Neural cell (in vitro differentiated cells): Measurements from ENCODE around the gene ZNRF2. TPM values are rescaled to one million over a fixed set of nuclear protein-coding genes. Genes with fewer than 3 reads are reported as not detected.

Experiments used
- H2AFZ ChIP-seq: fragments of 200-600, 300-800 bp; sonication (generic), shearing (Covaris generic); 2 replicates; pipeline ENCODE4 v1.6.0; 2014; ENCODE audit warnings: low read depth, mild to moderate bottlenecking, antibody characterized with exemption, low read length, moderate library complexity
- H3F3A ChIP-seq: fragments of 200-600 bp; shearing (Covaris generic); 2 replicates; pipeline ENCODE4 v1.6.1; 2016; ENCODE audit warnings: mild to moderate bottlenecking, moderate library complexity, mixed read lengths, antibody characterized with exemption, low read length; ENCODE audit not compliant: insufficient read depth, poor library complexity, severe bottlenecking
- H3K27ac ChIP-seq: fragments of 200-600, 300-800 bp; sonication (generic), shearing (Covaris generic); 2 replicates; pipeline ENCODE4 v1.5.1; 2014; ENCODE audit warnings: mild to moderate bottlenecking, low read length, moderate library complexity
- H3K27me3 ChIP-seq: fragments of 300-800, 200-600 bp; sonication (generic), shearing (Covaris generic); 2 replicates; pipeline ENCODE4 v1.6.0; 2014; ENCODE audit warnings: mild to moderate bottlenecking, low read depth, low read length, moderate library complexity; ENCODE audit not compliant: insufficient read depth
- H3K36me3 ChIP-seq: fragments of 300-800, 200-600 bp; sonication (generic), shearing (Covaris generic); 2 replicates; pipeline ENCODE4 v1.5.1; 2014; ENCODE audit warnings: mild to moderate bottlenecking, antibody characterized with exemption, low read length, moderate library complexity; ENCODE audit not compliant: insufficient read depth
- H3K4me2 ChIP-seq: fragments of 300-800, 200-600 bp; sonication (generic), shearing (Covaris generic); 2 replicates; pipeline ENCODE4 v1.6.0; 2014; ENCODE audit warnings: mild to moderate bottlenecking, low read length
- H3K4me3 ChIP-seq: fragments of 300-800, 200-600 bp; sonication (generic), shearing (Covaris generic); 2 replicates; pipeline ENCODE4 v1.5.1; 2014; ENCODE audit warnings: mild to moderate bottlenecking, low read length, moderate library complexity
- H3K79me2 ChIP-seq: fragments of 200-600 bp; shearing (Covaris generic); replicated peaks from 2 replicates; pipeline ENCODE4 v1.6.0; 2014; ENCODE audit warnings: mild to moderate bottlenecking, low read length, moderate library complexity; ENCODE audit not compliant: insufficient read depth
- H3K9ac ChIP-seq: fragments of 300-800, 200-600 bp; sonication (generic), shearing (Covaris generic); 2 replicates; pipeline ENCODE4 v1.6.1; 2016; ENCODE audit warnings: mild to moderate bottlenecking, low read length, mixed read lengths
- H3K9me2 ChIP-seq: fragments of 200-600 bp; shearing (Covaris generic); 2 replicates; pipeline ENCODE4 v1.6.1; 2016; ENCODE audit warnings: mild to moderate bottlenecking, low read length, mixed read lengths; ENCODE audit not compliant: insufficient read depth
- H3K9me3 ChIP-seq: fragments of 200-600, 300-800 bp; sonication (generic), shearing (Covaris generic); 2 replicates; pipeline ENCODE4 v1.6.1; 2016; ENCODE audit warnings: mild to moderate bottlenecking, mixed run types, low read length, moderate library complexity, mixed read lengths
- H4K20me1 ChIP-seq: fragments of 200-600 bp; shearing (Covaris generic); 2 replicates; pipeline ENCODE4 v1.6.1; 2016; ENCODE audit warnings: mild to moderate bottlenecking, mixed run types; ENCODE audit not compliant: insufficient read depth
- CTCF ChIP-seq: fragments of 450-650 bp; IDR thresholded peaks from 2 replicates; pipeline ENCODE4 v1.5.1; 2014; ENCODE audit warnings: antibody characterized with exemption, mild to moderate bottlenecking, moderate library complexity; ENCODE audit not compliant: poor library complexity, severe bottlenecking
- EP300 ChIP-seq: fragments of 450-650 bp; conservative IDR thresholded peaks from 2 replicates; pipeline ENCODE4 v1.6.1; 2014; ENCODE audit warnings: antibody characterized with exemption, mild to moderate bottlenecking, moderate library complexity; ENCODE audit not compliant: poor library complexity, severe bottlenecking
- EZH2 ChIP-seq: fragments of 200-600, 300-800 bp; shearing (Covaris generic), sonication (generic); IDR thresholded peaks from 2 replicates; pipeline ENCODE4 v1.6.1; 2014; ENCODE audit warnings: antibody characterized with exemption, low read length, borderline replicate concordance, mild to moderate bottlenecking; ENCODE audit not compliant: insufficient read depth, poor library complexity, severe bottlenecking
- MXI1 ChIP-seq: fragments of 450-650 bp; conservative IDR thresholded peaks from 2 replicates; pipeline ENCODE4 v1.6.1; 2014; ENCODE audit warnings: antibody characterized with exemption, mild to moderate bottlenecking; ENCODE audit not compliant: poor library complexity, severe bottlenecking
- POLR2AphosphoS5 ChIP-seq: IDR thresholded peaks from 2 replicates; pipeline ENCODE4 v1.6.1; 2012
- RAD21 ChIP-seq: fragments of 450-650 bp; conservative IDR thresholded peaks from 2 replicates; pipeline ENCODE4 v1.6.1; 2014; ENCODE audit warnings: antibody characterized with exemption, mild to moderate bottlenecking, moderate library complexity
- REST ChIP-seq: IDR thresholded peaks from 2 replicates; pipeline ENCODE4 v1.6.1; 2012; ENCODE audit warnings: borderline replicate concordance
- SMC3 ChIP-seq: fragments of 450-650 bp; conservative IDR thresholded peaks from 2 replicates; pipeline ENCODE4 v1.6.1; 2014; ENCODE audit warnings: antibody characterized with exemption, mild to moderate bottlenecking, moderate library complexity; ENCODE audit not compliant: poor library complexity
- TAF1 ChIP-seq: IDR thresholded peaks from 2 replicates; pipeline ENCODE4 v1.6.1; 2012; ENCODE audit warnings: low read depth
- polyA plus RNA-seq: library from polyadenylated mRNA; depleted of rRNA; stranded (reverse); fragments of >200 nt; gene quantifications from 2 replicates; pipeline ENCODE4 v1.2.3, GENCODE V29; 2014

The ZNRF2 gene
- polyA plus RNA-seq, 1 donor from 2014 or later, result 12.2 TPM

- no peaks in the 10 kb centered on the region for H3K9me2 ChIP-seq
- TF ChIP-seq EP300 (no peak), CTCF (no peak), MXI1 (no peak), RAD21 (no peak), POLR2AphosphoS5 (no peak), REST (no peak), TAF1 (no peak), SMC3 (no peak), EZH2 (no peak)
These were observed 29.2 kb upstream of the ZNRF2 start for GRCh38 chr7:30255064-30255769.

GRCh38 chr7:30256349-30256858 is 28.0 kb upstream of the ZNRF2 start:
- no peaks in the 10 kb centered on the region for H3K9me2 ChIP-seq
- no peak overlapping the region for H3K4me2 ChIP-seq
- H3F3A ChIP-seq, result no peaks in the 10 kb centered on the region
- no peak overlapping the region for H3K4me3 ChIP-seq
- no peak overlapping the region for H3K9ac ChIP-seq
- H2AFZ ChIP-seq, result no peak overlapping the region
- H4K20me1 ChIP-seq, result no peaks in the 10 kb centered on the region
- no peaks in the 10 kb centered on the region for H3K27me3 ChIP-seq
- H3K79me2 ChIP-seq, result no peaks in the 10 kb centered on the region
- H3K27ac ChIP-seq, result no peak overlapping the region
- no peaks in the 10 kb centered on the region for H3K36me3 ChIP-seq
- no peaks in the 10 kb centered on the region for H3K9me3 ChIP-seq
- TF ChIP-seq EZH2 (no peak), POLR2AphosphoS5 (no peak), CTCF (no peak), TAF1 (no peak), MXI1 (no peak)

More at GRCh38 chr7:30255064-30255769, 29.2 kb upstream of the ZNRF2 start:
- no peaks in the 10 kb centered on the region for H3K27me3 ChIP-seq
- no peak overlapping the region for H3K9ac ChIP-seq
- H3K27ac ChIP-seq, result no peak overlapping the region
- H3K36me3 ChIP-seq, result no peaks in the 10 kb centered on the region
- no peaks in the 10 kb centered on the region for H3F3A ChIP-seq
- no peak overlapping the region for H2AFZ ChIP-seq
- H3K4me2 ChIP-seq, result no peak overlapping the region
- H3K4me3 ChIP-seq, result no peak overlapping the region
- H3K79me2 ChIP-seq, result no peaks in the 10 kb centered on the region
- no peaks in the 10 kb centered on the region for H3K9me3 ChIP-seq
- H4K20me1 ChIP-seq, result no peaks in the 10 kb centered on the region
